AG04450 (cell line): Measurements from ENCODE around the gene FSCB. TPM values are rescaled to one million over a fixed set of nuclear protein-coding genes. Genes with fewer than 3 reads are reported as not detected.
"Not testable (repeated sequence)": the region's sequence is repeated elsewhere in the genome, so short reads cannot be mapped to it uniquely, and the experiment has no call there.

ENCODE experiments used
- CTCF ChIA-PET: fragments of 300-600, 350-600 bp; formaldehyde crosslinking; extraction: SDS; loops from one replicate; lab custom pipeline; 2022; ENCODE audit warnings: antibody characterized with exemption, inconsistent platforms; lab: Charles Lee
- POLR2A ChIA-PET: fragments of 350-600 bp; formaldehyde crosslinking; extraction: SDS; loops from one replicate; lab custom pipeline; 2021; ENCODE audit warnings: antibody characterized with exemption, inconsistent platforms; lab: Yijun Ruan, JAX
- DNase-seq: peaks from one replicate; pipeline ENCODE4 v3.0.0-alpha.2; 2011; ENCODE audit warnings: low read depth, low spot score
- H3K27ac ChIP-seq: one replicate; pipeline ENCODE4 v1.5.1; 2012; ENCODE audit warnings: low read depth, low read length, control low read depth
- H3K27me3 ChIP-seq: one replicate; pipeline ENCODE4 v1.6.0; 2012; ENCODE audit warnings: low read length; ENCODE audit not compliant: control insufficient read depth, insufficient read depth
- H3K4me3 ChIP-seq: 2 replicates; pipeline ENCODE4 v1.5.1; 2011; ENCODE audit warnings: mild to moderate bottlenecking, low read depth, low read length, control low read depth
- H3K9me3 ChIP-seq: 2 replicates; pipeline ENCODE4 v1.5.1; 2012; ENCODE audit warnings: low read length; ENCODE audit not compliant: control insufficient read depth, insufficient read depth
- CTCF ChIP-seq: IDR thresholded peaks from 2 replicates; pipeline ENCODE4 v1.5.1; 2011; ENCODE audit warnings: low read depth, low read length, control low read depth, inconsistent platforms
- polyA plus RNA-seq: library from polyadenylated mRNA; depleted of rRNA; stranded (reverse); fragments of >200 nt; gene quantifications from 2 replicates; pipeline ENCODE4 v1.2.3, GENCODE V29; 2011

The FSCB gene
- polyA plus RNA-seq, 1 experiment = not detected

GRCh38 chr14:44528180-44528579, 21.1 kb upstream of the FSCB start:
- CTCF ChIA-PET = interaction anchor here (0.6 kb wide), 1 partner anchor 677 kb away, joined by 5 read pairs; no protein-coding TSS in a partner anchor
- Histone ChIP-seq H3K27me3 (no peaks in the 10 kb centered on the region), H3K27ac (no peak overlapping the region), H3K4me3 (no peak overlapping the region), H3K9me3 (no peaks in the 10 kb centered on the region; the same call in 1 of the 2 replicates)
- no peak for TF ChIP-seq CTCF
- no peak for DNase-seq
- POLR2A ChIA-PET = no interaction called here

- no peak for DNase-seq
- H3K9me3 ChIP-seq = no peaks in the 10 kb centered on the region
- no peak for TF ChIP-seq CTCF
- no peaks in the 10 kb centered on the region for H3K27me3 ChIP-seq
- H3K27ac ChIP-seq = no peak overlapping the region
- ChIA-PET CTCF (no interaction called here), POLR2A (no interaction called here)
- H3K4me3 ChIP-seq = no peak overlapping the region
Measured at GRCh38 chr14:44525237-44525636, 18.2 kb upstream of the FSCB start.

GRCh38 chr14:44515668-44516067, 8.6 kb upstream of the FSCB start:
- H3K27ac ChIP-seq, CTCF ChIA-PET, H3K4me3 ChIP-seq, H3K27me3 ChIP-seq, H3K9me3 ChIP-seq, POLR2A ChIA-PET, DNase-seq: not testable (repeated sequence)

GRCh38 chr14:44508834-44509233, 1.8 kb upstream of the FSCB start:
- no peak overlapping the region for H3K27ac ChIP-seq
- TF ChIP-seq CTCF = no peak
- H3K9me3 ChIP-seq = no peaks in the 10 kb centered on the region; the same call in none of the 2 replicates
- H3K27me3 ChIP-seq = no peaks in the 10 kb centered on the region
- ChIA-PET POLR2A (no interaction called here), CTCF (no interaction called here)
- DNase-seq = no peak
- no peak overlapping the region for H3K4me3 ChIP-seq

GRCh38 chr14:44505588-44505987, 1.5 kb downstream of the FSCB start:
- Histone ChIP-seq H3K27me3 (no peaks in the 10 kb centered on the region), H3K27ac (no peak overlapping the region), H3K9me3 (no peaks in the 10 kb centered on the region; the same call in none of the 2 replicates), H3K4me3 (no peak overlapping the region)
- DNase-seq = no peak
- no peak for TF ChIP-seq CTCF
- ChIA-PET CTCF (no interaction called here), POLR2A (no interaction called here)

GRCh38 chr14:44497148-44497547, 9.9 kb downstream of the FSCB start:
- Histone ChIP-seq H3K27ac (no peak overlapping the region), H3K9me3 (peaks cover 4% of the 10 kb centered on the region; the same call in 1 of the 2 replicates), H3K4me3 (no peak overlapping the region), H3K27me3 (no peaks in the 10 kb centered on the region)
- ChIA-PET POLR2A (no interaction called here), CTCF (no interaction called here)
- no peak for TF ChIP-seq CTCF
- DNase-seq = no peak
